Activated T-cell treated with anti-CD3 and anti-CD28 coated beads for 4 hours (primary cell): Measurements from ENCODE around the gene ATXN1.
"Not testable (repeated sequence)": the region's sequence is repeated elsewhere in the genome, so short reads cannot be mapped to it uniquely, and the experiment has no call there.

ENCODE experiments used
- DNase-seq: peaks from one replicate; pipeline ENCODE4 v3.0.0-alpha.2; 2020

Gene ATXN1

DNA sequence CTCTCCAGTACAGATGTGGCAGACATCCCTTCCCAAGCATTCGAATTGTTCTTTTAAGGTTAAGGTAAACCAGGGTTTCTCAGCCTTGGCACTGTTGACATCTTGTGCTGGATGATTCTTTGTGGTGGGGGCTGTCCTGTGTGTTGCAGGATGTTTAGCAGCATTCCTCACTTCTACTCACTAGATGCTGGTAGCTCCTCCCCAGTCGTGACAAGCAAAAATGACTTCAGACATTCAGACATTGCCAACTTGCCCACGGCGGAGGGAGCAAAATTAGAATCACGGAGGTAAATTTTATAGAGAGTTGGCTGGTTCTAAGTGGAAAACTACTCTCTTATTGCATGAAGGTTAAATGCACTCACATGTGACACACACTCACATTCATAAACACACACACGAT, 334.1 kb downstream of the ATXN1 start:
- DNase-seq, result no peak

GRCh38 chr6:16425881-16426615, 335.2 kb downstream of the ATXN1 start:
- no peak for DNase-seq

DNA sequence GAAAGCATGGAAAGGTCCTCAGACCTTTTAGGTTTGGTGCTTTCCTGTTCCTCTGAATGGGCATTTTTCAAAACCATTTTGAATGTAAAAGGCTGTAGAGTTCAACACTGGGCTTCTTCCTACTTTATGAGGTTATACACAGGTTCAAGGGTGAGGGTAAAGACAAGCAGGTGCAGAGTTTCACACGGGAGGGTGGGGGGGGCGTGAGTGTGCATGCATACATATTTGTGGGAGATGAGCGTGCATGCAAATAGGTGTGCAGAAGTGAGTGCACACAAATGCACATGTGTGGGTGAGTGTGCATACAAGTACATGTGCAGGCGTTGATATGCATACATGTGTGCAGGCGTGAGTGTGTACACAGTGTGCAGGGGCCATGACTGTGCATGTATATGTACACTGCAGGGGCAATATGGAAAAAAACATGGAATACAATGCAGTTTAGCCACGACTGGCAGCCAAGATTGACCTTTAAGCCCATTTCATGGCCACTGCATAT, 339.7 kb downstream of the ATXN1 start:
- no peak for DNase-seq

GRCh38 chr6:16420715-16421461, 340.4 kb downstream of the ATXN1 start:
- DNase-seq, result no peak

DNA sequence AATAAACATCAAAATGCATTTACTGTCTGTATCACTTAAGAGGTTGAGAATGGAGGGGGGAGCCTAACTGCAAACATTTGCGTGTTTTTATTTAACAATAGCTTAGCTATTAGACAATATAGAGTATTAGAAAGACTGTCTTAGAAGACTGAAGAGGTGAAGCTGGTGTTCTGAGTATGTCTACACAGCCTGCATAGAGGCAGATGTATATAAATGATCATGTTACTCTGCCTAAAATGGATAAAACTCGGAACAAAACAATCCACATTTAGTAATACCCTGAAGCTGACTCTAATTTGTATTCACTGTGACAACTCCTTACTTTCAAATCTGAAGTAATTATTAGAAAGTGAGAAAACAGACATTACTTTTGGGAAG, 340.9 kb downstream of the ATXN1 start:
- DNase-seq, result no peak

DNA sequence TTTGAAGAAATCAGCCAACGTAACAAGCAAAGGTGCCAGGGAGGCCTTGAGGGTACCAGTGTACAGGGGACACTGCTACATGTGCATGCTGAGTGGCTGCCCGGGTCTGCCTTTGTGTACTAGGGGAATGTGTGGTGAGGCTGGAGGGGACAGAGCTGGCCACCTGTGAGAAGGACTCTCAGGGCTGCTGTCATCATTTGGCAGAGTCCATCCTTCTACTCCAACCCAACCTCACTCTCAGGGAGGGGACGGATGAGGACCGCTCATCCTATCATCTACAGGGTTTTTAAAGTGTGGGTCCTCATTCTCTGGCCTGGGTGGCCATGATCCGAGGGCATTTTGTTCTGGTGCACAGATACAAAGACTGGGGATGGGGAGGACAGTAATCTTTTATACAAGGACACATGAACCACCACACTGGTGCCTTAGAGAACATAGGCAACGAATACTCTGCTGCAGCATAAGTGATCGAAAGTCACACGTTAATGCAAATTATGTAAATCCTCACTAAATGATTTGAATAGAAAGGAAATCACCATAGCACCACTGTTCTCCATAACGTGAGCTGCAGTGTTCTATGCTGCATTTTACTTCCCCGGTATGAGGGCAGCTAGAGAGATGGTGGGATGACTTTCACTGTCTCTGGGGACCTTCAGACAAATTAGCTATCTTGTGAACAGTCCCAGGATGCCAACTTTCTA, 341.5 kb downstream of the ATXN1 start:
- DNase-seq, result no peak

GRCh38 chr6:16418151-16418550, 343.1 kb downstream of the ATXN1 start:
- DNase-seq, result no peak

DNA sequence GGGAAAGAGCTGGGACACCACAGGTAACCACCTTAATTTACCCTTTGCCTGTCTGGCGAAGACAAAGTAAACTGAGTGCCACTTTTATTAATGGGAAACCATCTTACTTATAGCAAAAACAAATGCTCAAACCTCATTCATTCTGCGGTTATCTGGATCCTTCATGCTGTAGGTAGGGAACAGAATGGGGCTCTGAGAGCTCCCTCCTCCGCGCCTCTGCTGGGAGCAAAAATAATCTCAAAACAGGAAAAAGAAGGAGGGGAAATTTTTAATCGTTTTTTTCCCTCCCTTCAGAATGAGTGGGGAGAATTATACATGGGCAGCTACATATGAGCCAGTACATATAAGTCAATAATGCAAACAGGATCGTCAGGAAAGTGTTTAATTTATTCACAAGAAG, 345.6 kb downstream of the ATXN1 start:
- DNase-seq, result no peak

DNA sequence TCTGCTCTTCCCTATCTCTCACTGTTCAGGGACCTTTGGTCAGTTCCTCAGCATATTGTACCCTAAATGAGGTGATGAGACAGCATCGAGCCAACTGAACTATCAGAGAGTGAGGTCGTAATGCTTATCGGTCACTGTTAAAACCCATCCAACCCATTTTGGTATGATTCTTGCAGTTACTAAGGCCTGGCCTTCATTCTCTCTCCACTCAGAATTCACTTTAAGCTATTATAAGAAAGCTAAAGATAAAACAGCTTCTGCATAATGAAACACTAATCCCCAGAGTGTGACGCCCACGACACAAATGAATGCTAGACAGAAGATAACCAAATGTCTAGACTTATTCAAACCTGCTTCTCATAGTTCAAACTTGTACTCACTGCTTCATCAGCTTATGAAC, 347.1 kb downstream of the ATXN1 start:
- DNase-seq, result no peak

- DNase-seq, result no peak
These were observed 347.9 kb downstream of the ATXN1 start for GRCh38 chr6:16413399-16413798.

GRCh38 chr6:16412982-16413381, 348.3 kb downstream of the ATXN1 start:
- no peak for DNase-seq

DNA sequence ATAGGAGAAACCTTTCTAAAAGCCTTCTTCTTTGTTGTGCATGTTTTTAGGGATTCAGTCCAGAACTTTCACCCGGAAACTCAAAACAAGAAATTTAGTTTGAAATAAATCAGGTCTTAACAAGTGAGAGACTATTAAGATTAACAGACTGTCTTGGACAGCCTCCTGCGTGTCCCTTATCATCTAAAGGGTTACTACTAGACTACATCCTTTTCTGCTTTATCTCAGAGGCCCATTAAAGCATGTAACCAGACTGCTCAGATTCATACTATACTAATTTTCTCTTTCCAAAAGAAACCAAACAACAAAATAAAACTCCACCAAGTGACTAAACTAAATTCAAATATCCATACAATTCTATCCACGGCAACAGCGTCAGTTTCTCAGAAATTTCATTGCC, 349.1 kb downstream of the ATXN1 start:
- DNase-seq, result no peak

DNA sequence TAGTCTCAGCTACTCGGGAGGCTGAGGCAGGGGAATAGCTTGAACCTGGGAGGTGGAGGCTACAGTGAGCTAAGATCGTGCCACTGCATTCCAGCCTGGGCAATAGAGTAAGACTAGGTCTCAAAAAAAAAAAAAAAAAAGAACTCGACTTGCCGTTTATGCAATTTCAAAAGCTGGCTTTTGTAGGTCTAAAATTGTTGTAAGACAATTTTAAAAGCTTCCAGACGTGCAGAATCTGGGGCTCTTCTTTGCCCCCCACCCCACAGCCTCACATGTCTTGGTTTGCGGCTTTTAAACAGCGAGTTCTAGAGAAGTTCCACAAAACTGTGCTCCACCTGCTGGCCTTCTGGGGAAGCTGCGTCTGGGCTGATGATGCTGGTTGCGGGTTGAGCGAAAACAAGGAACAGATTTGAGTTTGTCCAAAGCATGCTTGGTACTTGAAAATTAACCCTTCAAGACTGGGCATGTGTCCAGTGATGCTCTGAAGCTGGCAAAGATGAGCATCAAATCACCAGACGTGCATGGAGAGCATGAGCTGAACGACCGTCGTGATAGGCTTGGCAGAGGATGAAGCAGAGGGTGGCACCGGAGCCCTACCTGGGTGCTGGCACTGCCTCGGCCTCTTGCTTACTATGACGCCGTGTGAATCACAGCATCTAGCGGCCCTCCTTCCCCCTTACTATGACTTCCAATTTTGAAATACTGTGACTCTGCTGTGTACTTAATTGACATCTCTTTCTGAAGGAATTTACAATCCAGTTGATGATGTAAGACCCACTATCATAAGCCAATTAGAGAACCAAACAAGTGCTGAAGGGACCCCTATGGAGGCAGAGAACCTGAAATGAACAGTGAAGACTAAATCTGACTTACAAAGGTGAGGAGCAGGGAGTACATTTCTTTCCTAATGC, 351.5 kb downstream of the ATXN1 start:
- peak; percentile 45 for DNase-seq

DNA sequence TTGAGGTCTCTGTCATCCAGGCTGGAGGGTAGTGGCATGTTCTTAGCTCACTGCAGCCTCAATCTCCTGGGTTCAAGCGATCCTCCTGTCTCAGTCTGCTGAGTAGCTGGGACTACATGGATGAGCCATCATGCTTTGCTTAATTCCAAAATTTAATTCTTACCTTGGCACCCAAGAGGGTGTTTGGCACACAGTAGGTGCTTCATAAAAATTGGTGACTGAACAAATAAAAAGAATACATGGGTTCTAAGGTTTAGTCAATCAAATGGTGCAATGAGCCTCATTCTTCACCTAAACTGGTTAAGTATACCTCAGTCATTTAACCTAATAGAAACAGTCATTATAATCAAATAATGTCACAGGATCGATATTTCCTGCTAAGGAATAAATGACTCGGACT, 352.5 kb downstream of the ATXN1 start:
- no peak for DNase-seq

GRCh38 chr6:16406966-16407365, 354.3 kb downstream of the ATXN1 start:
- no peak for DNase-seq

GRCh38 chr6:16406538-16406937, 354.7 kb downstream of the ATXN1 start:
- DNase-seq, result not testable (repeated sequence)

DNA sequence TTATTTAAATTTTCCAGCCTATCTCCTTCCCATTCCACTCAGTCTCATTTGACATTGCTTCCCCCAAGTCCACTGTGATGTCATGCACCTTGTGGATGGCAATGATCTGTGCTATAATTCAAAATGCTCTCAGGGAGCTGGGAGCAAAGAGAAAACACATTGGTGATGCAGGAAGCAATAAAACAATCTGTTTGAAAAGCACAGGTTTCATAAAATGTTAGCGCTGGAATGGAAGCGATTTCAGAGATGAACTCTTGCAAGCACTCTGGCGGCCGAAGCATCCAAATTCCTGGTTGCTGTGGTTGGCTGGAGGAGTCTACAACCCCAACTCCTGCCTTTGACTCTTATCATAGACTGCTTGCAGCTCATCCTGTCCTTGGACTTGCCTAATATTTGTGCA, 355.9 kb downstream of the ATXN1 start:
- no peak for DNase-seq

GRCh38 chr6:16404456-16404855, 356.8 kb downstream of the ATXN1 start:
- no peak for DNase-seq

DNA sequence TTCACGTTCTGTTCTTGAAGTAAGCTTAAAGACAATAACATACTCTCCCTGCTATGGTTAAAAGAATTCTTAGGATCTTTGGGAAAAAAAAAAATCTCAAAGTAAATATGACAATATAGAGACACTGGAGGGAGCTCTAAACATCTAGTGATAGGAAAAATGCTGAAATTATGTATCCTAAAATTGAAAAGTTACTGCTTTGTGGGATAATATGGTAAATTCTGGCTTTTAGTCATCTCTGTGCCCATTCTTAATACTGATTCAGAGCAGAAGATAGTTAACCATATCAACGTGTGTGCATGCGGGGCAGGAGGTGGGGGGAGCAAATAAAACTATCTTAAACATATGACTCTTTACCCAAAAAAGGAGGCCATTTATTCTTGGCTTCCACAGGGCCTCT, 357.4 kb downstream of the ATXN1 start:
- no peak for DNase-seq

DNA sequence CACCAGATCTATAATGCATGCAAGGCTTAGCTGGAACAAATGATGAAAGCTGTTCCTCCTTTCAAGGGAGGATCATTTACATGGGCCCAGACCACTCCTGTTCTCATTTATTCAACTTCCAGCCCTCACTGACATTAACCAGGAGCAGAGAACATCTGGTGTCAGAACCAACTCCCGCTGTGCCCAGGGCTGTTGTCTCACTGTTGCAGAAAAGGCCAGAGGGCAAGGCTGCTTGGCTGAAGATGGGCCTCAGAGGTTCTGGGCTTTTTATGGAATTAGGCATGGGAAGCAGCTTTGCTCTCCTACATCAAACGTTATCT, 358.7 kb downstream of the ATXN1 start:
- DNase-seq, result no peak

DNA sequence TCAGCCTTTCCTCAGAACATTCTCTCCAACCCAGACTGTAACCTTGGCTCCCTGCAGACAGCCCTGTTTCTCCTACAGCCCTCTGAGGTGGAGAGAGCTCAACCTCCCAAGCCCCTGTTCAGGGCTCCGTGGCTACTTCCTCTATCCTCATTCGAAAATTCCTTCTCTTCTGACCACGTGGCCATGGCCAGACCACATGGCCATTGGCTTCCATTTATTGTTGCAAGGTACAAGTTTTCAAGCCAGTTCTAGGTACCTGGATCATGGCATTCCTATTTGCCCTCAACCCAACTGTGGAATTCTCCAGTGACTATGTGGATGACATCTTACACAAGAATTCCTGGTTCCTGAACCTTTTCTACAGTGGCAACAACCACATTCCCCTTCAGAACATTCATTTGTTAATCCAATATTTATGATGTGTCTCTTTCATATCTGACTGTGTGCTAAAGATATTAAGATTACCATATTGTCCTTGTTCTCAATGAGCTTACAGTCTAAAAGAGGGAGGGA, 361.0 kb downstream of the ATXN1 start:
- no peak for DNase-seq

- DNase-seq, result no peak
These were observed 361.6 kb downstream of the ATXN1 start for GRCh38 chr6:16399695-16400094.

DNA sequence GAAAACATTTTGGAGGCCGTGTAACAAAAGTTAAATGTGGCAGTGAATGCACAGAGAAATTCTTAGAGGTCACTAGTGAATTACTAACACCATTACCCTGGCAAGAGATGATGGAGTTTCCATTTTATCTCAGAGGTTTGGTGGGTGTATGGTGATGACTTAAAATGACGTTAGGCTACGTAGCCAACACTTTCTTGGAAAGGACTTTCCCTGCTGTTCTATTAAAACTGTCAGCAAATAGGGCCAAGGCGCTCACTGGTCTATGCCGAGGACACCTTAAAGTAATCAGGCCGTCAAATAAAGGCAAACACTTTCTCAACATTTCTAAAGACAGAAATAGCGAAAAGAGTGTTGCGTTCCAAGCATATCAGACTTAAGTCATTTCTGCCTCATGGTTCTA, 362.1 kb downstream of the ATXN1 start:
- no peak for DNase-seq
